HEK293 (cell line): ENCODE measurements around the gene EPN2.

ENCODE experiments used
- CTCF ChIA-PET: fragments of 350-600 bp; formaldehyde crosslinking; extraction: SDS; loops from one replicate; lab custom pipeline; 2021; ENCODE audit warnings: antibody characterized with exemption; lab: Yijun Ruan, JAX
- POLR2A ChIA-PET: fragments of 300-600 bp; formaldehyde crosslinking; extraction: SDS; loops from one replicate; lab custom pipeline; 2020; ENCODE audit warnings: antibody characterized with exemption, inconsistent platforms; lab: Yijun Ruan, JAX
- H3K27ac ChIP-seq: fragments of 200-500 bp; sonication (Bioruptor generic); 2 replicates; pipeline ENCODE4 v1.5.1; 2014; ENCODE audit warnings: low read depth, low read length, control low read depth, inconsistent platforms; ENCODE audit errors: extremely low read depth
- H3K36me3 ChIP-seq, 2 experiments: fragments of 200-500 bp in 1 of 2; sonication (Bioruptor generic) in 1 of 2; 1 replicate in 1 of 2; 2 replicates in 1 of 2; pipeline ENCODE4 v1.5.1; 2014 to 2017; ENCODE audit warnings: inconsistent platforms in 2 of 2, low read length in 2 of 2; ENCODE audit not compliant: control insufficient read depth in 2 of 2, insufficient read depth in 1 of 2
- H3K4me1 ChIP-seq: fragments of 200-500 bp; sonication (Bioruptor generic); 2 replicates; pipeline ENCODE4 v1.5.1; 2014; ENCODE audit warnings: mild to moderate bottlenecking, low read length, inconsistent platforms; ENCODE audit not compliant: control insufficient read depth, insufficient read depth
- H3K4me3 ChIP-seq: 2 replicates; pipeline ENCODE4 v1.5.1; 2011; ENCODE audit warnings: low read depth, mild to moderate bottlenecking, control low read depth, low read length, moderate library complexity
- H3K9me3 ChIP-seq: fragments of 200-500 bp; sonication (Bioruptor generic); 2 replicates; pipeline ENCODE4 v1.5.1; 2014; ENCODE audit warnings: low read depth, low read length, inconsistent platforms; ENCODE audit not compliant: control insufficient read depth, insufficient read depth
- GLI4 ChIP-seq: fragments of 450-650 bp; formaldehyde crosslinking; IDR thresholded peaks from 2 replicates; pipeline ENCODE4 v1.5.1; 2016; ENCODE audit warnings: missing biosample characterization, missing genetic modification characterization
- HIC1 ChIP-seq: fragments of 450-650 bp; formaldehyde crosslinking; IDR thresholded peaks from 2 replicates; pipeline ENCODE4 v1.5.1; 2016; ENCODE audit warnings: missing biosample characterization, missing genetic modification characterization
- KLF16 ChIP-seq: fragments of 450-650 bp; formaldehyde crosslinking; IDR thresholded peaks from 2 replicates; pipeline ENCODE4 v1.5.1; 2017; ENCODE audit warnings: missing biosample characterization, missing genetic modification characterization
- MZF1 ChIP-seq: fragments of 450-650 bp; formaldehyde crosslinking; IDR thresholded peaks from 2 replicates; pipeline ENCODE4 v1.5.1; 2017; ENCODE audit warnings: missing biosample characterization, missing genetic modification characterization, borderline replicate concordance
- SP3 ChIP-seq: fragments of 450-650 bp; formaldehyde crosslinking; IDR thresholded peaks from 2 replicates; pipeline ENCODE4 v1.5.1; 2016; ENCODE audit warnings: missing biosample characterization, missing genetic modification characterization
- ZBTB20 ChIP-seq: fragments of 450-650 bp; formaldehyde crosslinking; IDR thresholded peaks from 2 replicates; pipeline ENCODE4 v1.5.1; 2016; ENCODE audit warnings: missing biosample characterization, missing genetic modification characterization
- ZNF311 ChIP-seq: fragments of 450-650 bp; formaldehyde crosslinking; IDR thresholded peaks from 2 replicates; pipeline ENCODE4 v1.5.1; 2017; ENCODE audit warnings: missing biosample characterization, missing genetic modification characterization, borderline replicate concordance
- ZNF350 ChIP-seq: fragments of 450-650 bp; formaldehyde crosslinking; IDR thresholded peaks from 2 replicates; pipeline ENCODE4 v1.5.0; 2017; ENCODE audit warnings: missing biosample characterization, mild to moderate bottlenecking, missing genetic modification characterization
- ZNF37A ChIP-seq: fragments of 450-650 bp; IDR thresholded peaks from 2 replicates; pipeline ENCODE4 v1.5.1; 2018; ENCODE audit warnings: missing biosample characterization, missing genetic modification characterization
- ZNF580 ChIP-seq: fragments of 450-650 bp; formaldehyde crosslinking; IDR thresholded peaks from 2 replicates; pipeline ENCODE4 v1.5.1; 2016; ENCODE audit warnings: missing biosample characterization, missing genetic modification characterization
- ZNF792 ChIP-seq: fragments of 450-650 bp; formaldehyde crosslinking; IDR thresholded peaks from 2 replicates; pipeline ENCODE4 v1.5.1; 2016; ENCODE audit warnings: missing biosample characterization, missing genetic modification characterization
- TF ChIP-seq, protein P1 (sequence below): fragments of 450-650 bp; formaldehyde crosslinking; IDR thresholded peaks from 2 replicates; pipeline ENCODE4 v1.5.1; 2016; ENCODE audit warnings: missing biosample characterization, missing genetic modification characterization, low read depth

The EPN2 gene

DNA sequence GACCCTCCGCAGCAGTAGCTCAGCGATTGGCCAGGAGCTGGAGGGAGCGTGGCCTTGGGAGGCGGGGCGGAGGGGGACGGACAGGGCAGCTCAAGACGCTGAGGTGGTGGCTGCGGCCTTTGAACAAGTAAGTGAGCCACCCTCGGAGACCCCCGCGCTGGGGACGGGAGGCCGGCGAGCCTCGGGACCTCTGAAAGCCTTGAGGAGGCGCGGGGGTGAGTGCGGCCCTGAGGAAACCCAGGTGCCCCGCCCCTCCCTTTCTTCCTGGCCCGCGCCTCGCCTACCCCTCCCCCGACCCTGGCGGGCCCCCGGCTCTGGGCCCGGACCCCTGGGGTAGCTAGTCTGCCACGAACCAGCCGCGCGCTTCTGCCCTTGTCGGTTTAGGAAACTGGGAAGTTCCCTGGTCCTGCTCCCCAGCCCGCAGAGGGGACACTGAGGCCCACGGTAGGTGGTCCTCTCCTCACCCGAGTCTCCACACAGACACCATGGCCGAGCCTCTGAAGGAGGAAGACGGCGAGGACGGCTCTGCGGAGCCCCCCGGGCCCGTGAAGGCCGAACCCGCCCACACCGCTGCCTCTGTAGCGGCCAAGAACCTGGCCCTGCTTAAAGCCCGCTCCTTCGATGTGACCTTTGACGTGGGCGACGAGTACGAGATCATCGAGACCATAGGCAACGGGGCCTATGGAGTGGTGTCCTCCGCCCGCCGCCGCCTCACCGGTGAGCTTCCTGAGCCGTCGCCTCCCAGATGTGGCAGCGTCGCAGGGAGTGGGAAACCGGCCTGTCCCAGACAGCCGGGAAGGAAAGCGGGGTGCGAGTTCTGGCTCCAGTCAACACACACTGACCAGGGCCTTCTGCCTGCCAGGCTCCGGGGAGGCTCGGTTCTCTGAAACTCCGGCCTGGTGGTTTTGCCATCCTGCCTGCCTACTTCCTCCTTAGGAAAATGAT is 141.5 kb downstream of the EPN2 start, which contains the start of gene MAPK7 (continued):
- TF ChIP-seq SP3 (tag by site-specific recombination) (peak; percentile 50), ZNF350 (tag by site-specific recombination) (no peak), KLF16 (tag by site-specific recombination) (peak; percentile 49; the same call in 1 of the 2 replicates), GLI4 (no peak), ZNF37A (tag by site-specific recombination) (no peak), ZNF580 (tag by site-specific recombination) (0 out of 2 replicates have a peak, but pooled peaks have one; percentile 19), ZBTB20 (tag by site-specific recombination) (no peak)
- TF ChIP-seq, protein P1, sequence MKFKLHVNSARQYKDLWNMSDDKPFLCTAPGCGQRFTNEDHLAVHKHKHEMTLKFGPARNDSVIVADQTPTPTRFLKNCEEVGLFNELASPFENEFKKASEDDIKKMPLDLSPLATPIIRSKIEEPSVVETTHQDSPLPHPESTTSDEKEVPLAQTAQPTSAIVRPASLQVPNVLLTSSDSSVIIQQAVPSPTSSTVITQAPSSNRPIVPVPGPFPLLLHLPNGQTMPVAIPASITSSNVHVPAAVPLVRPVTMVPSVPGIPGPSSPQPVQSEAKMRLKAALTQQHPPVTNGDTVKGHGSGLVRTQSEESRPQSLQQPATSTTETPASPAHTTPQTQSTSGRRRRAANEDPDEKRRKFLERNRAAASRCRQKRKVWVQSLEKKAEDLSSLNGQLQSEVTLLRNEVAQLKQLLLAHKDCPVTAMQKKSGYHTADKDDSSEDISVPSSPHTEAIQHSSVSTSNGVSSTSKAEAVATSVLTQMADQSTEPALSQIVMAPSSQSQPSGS, result no peak

DNA sequence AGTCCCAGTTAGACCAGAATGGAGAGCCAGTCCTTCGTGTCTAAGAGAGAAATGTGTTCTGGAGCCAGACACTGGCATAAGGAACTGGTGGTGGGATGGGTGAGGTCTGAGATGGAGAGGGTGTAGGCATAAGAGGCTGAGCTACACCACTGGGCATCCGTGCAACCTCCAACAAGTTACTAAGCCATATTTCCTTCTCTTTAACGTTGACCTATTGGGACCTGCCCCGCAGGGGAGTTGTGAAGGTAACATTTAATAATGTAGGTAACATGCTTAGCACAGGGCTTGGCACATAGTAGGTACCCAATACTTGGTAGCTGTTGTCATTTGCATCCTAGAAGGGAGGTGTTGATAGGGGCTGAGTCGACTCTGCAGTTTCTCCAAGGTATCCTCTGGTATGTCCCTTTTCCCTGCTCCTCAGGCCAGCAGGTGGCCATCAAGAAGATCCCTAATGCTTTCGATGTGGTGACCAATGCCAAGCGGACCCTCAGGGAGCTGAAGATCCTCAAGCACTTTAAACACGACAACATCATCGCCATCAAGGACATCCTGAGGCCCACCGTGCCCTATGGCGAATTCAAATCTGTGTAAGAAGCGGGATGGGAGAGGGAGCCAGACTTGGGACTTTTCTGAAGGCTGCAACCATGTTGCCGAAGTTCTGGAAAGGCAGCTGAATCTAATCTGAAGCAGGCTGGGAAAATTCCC is 142.3 kb downstream of the EPN2 start:
- peaks cover 24 to 54% of the 10 kb centered on the region in 2 experiments for H3K36me3 ChIP-seq
- POLR2A ChIA-PET, result interaction anchor here (2.5 kb wide), 1 partner anchor 9 kb away, joined by 57 read pairs; the partner anchor contains the start of gene MFAP4
- CTCF ChIA-PET, result interaction anchor here (1.1 to 3.9 kb wide), 2 partner anchors 17 to 427 kb away, joined by 4 to 33 read pairs; partner anchors contain the start of gene B9D1

GRCh38 chr17:19380481-19381301 is 143.5 kb downstream of the EPN2 start:
- Histone ChIP-seq H3K4me3 (no peak overlapping the region), H3K4me1 (peaks cover 10% of the 10 kb centered on the region), H3K36me3 (peaks cover 24 to 64% of the 10 kb centered on the region in 2 experiments), H3K9me3 (no peaks in the 10 kb centered on the region), H3K27ac (no peak overlapping the region)
- no peak for TF ChIP-seq ZNF792 (tag by site-specific recombination)
- TF ChIP-seq ZNF311 (tag by site-specific recombination), result no peak
- 0 out of 2 replicates have a peak, but pooled peaks have one; percentile 35 for TF ChIP-seq HIC1 (tag by site-specific recombination)
- ChIA-PET CTCF (interaction anchor here (3.9 kb wide), 1 partner anchor 18 kb away, joined by 33 read pairs; the partner anchor contains the start of gene B9D1), POLR2A (no interaction called here)

More for the DNA sequence above, 142.3 kb downstream of the EPN2 start:
- no peak overlapping the region for H3K27ac ChIP-seq
- no peak for TF ChIP-seq MZF1
- peaks cover 8% of the 10 kb centered on the region for H3K4me1 ChIP-seq
- peak overlapping the region; percentile 69 for H3K4me3 ChIP-seq
- no peaks in the 10 kb centered on the region for H3K9me3 ChIP-seq
